Caco-2 (cell line): ENCODE measurements around the gene SCGB2A2. TPM values are rescaled to one million over a fixed set of nuclear protein-coding genes. Genes with fewer than 3 reads are reported as not detected.

Experiments used
- BruUV-seq: library from RNA; stranded (reverse); fragments of 400-500 nt; replicated peaks from 2 replicates; lab custom pipeline; 2021; lab: Mats Ljungman, UMichigan
- CTCF ChIA-PET: fragments of 300-600 bp; sonication (Branson Sonifier 250); formaldehyde crosslinking; loops from one replicate; lab custom pipeline; 2022; ENCODE audit warnings: antibody characterized with exemption; lab: Charles Lee
- POLR2A ChIA-PET: fragments of 300-600 bp; sonication (Branson Sonifier 250); formaldehyde crosslinking; loops from one replicate; lab custom pipeline; 2022; ENCODE audit warnings: antibody characterized with exemption; lab: Charles Lee
- DNase-seq, 2 experiments: peaks; one replicate each; pipeline versions ENCODE4 v3.0.0 to v3.0.0-alpha.2; 2020 to 2022
- H3K27me3 ChIP-seq: replicated peaks from 2 replicates; pipeline ENCODE4 v1.6.0; 2011; ENCODE audit warnings: low read length; ENCODE audit not compliant: control insufficient read depth, insufficient read depth
- H3K36me3 ChIP-seq: 2 replicates; pipeline ENCODE4 v1.5.1; 2011; ENCODE audit warnings: low read length; ENCODE audit not compliant: control insufficient read depth, insufficient read depth
- H3K4me1 ChIP-seq: fragments of 250-450 bp; sonication (Bioruptor Pico); 2 replicates; pipeline ENCODE4 v1.5.1; 2020; ENCODE audit warnings: mild to moderate bottlenecking
- H3K4me3 ChIP-seq: 2 replicates; pipeline ENCODE4 v1.5.1; 2011; ENCODE audit warnings: low read depth, mild to moderate bottlenecking, control low read depth, low read length
- H3K9me3 ChIP-seq: fragments of 250-450 bp; sonication (Bioruptor Pico); 2 replicates; pipeline ENCODE4 v1.5.1; 2020; ENCODE audit warnings: mild to moderate bottlenecking, moderate library complexity
- H3K27ac Mint-ChIP-seq: one replicate; pipeline ENCODE4 v1.8.0; 2022; ENCODE audit warnings: mixed read lengths; ENCODE audit not compliant: unreplicated experiment
- H3K27me3 Mint-ChIP-seq: one replicate; pipeline ENCODE4 v1.8.0; 2022; ENCODE audit warnings: mixed read lengths; ENCODE audit not compliant: insufficient read depth, unreplicated experiment
- H3K36me3 Mint-ChIP-seq: one replicate; pipeline ENCODE4 v1.8.0; 2022; ENCODE audit warnings: mild to moderate bottlenecking, mixed read lengths; ENCODE audit not compliant: insufficient read depth, unreplicated experiment
- H3K4me1 Mint-ChIP-seq: one replicate; pipeline ENCODE4 v1.8.0; 2022; ENCODE audit warnings: low read depth, mixed read lengths; ENCODE audit not compliant: unreplicated experiment
- H3K4me3 Mint-ChIP-seq: one replicate; pipeline ENCODE4 v1.8.0; 2022; ENCODE audit warnings: mild to moderate bottlenecking, moderate library complexity, mixed read lengths; ENCODE audit not compliant: unreplicated experiment
- H3K9me3 Mint-ChIP-seq: one replicate; pipeline ENCODE4 v1.8.0; 2022; ENCODE audit warnings: mixed read lengths; ENCODE audit not compliant: unreplicated experiment
- intact Hi-C: fragments of 100-400 bp; cut with micrococcal nuclease; formaldehyde crosslinking; loops from one replicate; pipeline ENCODE4 v1.10.0; 2022; ENCODE audit not compliant: unreplicated experiment
- total RNA-seq: library from RNA; stranded (reverse); gene quantifications from 2 replicates; pipeline ENCODE4 v1.2.3, GENCODE V29; 2022
- TF ChIP-seq, protein P1 (sequence below), 2 experiments: fragments of 200-600 bp in 1 of 2; IDR thresholded peaks; 1 replicate in 1 of 2; 2 replicates in 1 of 2; pipeline versions ENCODE4 v1.5.1 to v1.8.0; 2011 to 2022; ENCODE audit warnings: antibody characterized with exemption in 1 of 2, control low read depth in 1 of 2, inconsistent platforms in 1 of 2, low read depth in 1 of 2, low read length in 1 of 2, mild to moderate bottlenecking in 1 of 2, moderate library complexity in 1 of 2; ENCODE audit not compliant: insufficient read depth in 1 of 2, severe bottlenecking in 1 of 2, unreplicated experiment in 1 of 2

The SCGB2A2 gene
- total RNA-seq, 1 experiment from 2014 or later, result not detected

DNA sequence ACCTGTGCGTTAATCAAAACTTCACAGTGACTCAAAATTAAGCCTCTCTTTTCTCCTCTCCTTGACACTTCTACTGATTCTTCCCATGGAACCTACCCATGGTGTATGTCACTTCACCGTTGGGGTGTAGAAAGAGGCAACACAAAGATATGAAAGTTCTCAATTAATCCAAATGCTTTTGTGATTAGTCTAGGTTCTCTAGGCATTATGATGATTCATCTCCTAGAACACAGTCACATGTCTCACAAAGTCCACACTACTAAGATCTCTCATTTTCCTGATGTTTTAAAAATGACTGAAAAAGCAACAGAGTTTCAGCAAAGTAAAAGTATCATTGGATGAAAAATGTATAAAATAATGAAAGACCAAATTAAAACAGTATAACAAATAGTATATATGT, 13.7 kb upstream of the SCGB2A2 start:
- peaks cover 17% of the 10 kb centered on the region for H3K27me3 Mint-ChIP-seq
- TF ChIP-seq, protein P1, sequence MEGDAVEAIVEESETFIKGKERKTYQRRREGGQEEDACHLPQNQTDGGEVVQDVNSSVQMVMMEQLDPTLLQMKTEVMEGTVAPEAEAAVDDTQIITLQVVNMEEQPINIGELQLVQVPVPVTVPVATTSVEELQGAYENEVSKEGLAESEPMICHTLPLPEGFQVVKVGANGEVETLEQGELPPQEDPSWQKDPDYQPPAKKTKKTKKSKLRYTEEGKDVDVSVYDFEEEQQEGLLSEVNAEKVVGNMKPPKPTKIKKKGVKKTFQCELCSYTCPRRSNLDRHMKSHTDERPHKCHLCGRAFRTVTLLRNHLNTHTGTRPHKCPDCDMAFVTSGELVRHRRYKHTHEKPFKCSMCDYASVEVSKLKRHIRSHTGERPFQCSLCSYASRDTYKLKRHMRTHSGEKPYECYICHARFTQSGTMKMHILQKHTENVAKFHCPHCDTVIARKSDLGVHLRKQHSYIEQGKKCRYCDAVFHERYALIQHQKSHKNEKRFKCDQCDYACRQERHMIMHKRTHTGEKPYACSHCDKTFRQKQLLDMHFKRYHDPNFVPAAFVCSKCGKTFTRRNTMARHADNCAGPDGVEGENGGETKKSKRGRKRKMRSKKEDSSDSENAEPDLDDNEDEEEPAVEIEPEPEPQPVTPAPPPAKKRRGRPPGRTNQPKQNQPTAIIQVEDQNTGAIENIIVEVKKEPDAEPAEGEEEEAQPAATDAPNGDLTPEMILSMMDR (IDR thresholded peaks at IDR 0.05; ENCODE audit: insufficient read depth in 1 of 2, low read depth in 1 of 2, low read length in 1 of 2, severe bottlenecking in 1 of 2, unreplicated experiment in 1 of 2), result no peak
- H3K9me3 Mint-ChIP-seq, result peaks cover 13% of the 10 kb centered on the region
- BruUV-seq, result no TSS peak
- peaks cover 14% of the 10 kb centered on the region for H3K9me3 ChIP-seq
- CTCF ChIA-PET, result no interaction called here
- no peak overlapping the region for H3K4me3 ChIP-seq
- no peaks in the 10 kb centered on the region for H3K27me3 ChIP-seq
- intact Hi-C loops, result no loop called here
- no peak overlapping the region for H3K4me3 Mint-ChIP-seq
- POLR2A ChIA-PET, result interaction anchor here (0.7 kb wide), 1 partner anchor 10 kb away, joined by 6 read pairs; no protein-coding TSS in a partner anchor
- no peaks in the 10 kb centered on the region for H3K36me3 Mint-ChIP-seq
- no peaks in the 10 kb centered on the region for H3K36me3 ChIP-seq
- no peaks in the 10 kb centered on the region for H3K4me1 Mint-ChIP-seq
- H3K27ac Mint-ChIP-seq, result no peak overlapping the region
- H3K4me1 ChIP-seq, result no peaks in the 10 kb centered on the region
- no peak for DNase-seq

DNA sequence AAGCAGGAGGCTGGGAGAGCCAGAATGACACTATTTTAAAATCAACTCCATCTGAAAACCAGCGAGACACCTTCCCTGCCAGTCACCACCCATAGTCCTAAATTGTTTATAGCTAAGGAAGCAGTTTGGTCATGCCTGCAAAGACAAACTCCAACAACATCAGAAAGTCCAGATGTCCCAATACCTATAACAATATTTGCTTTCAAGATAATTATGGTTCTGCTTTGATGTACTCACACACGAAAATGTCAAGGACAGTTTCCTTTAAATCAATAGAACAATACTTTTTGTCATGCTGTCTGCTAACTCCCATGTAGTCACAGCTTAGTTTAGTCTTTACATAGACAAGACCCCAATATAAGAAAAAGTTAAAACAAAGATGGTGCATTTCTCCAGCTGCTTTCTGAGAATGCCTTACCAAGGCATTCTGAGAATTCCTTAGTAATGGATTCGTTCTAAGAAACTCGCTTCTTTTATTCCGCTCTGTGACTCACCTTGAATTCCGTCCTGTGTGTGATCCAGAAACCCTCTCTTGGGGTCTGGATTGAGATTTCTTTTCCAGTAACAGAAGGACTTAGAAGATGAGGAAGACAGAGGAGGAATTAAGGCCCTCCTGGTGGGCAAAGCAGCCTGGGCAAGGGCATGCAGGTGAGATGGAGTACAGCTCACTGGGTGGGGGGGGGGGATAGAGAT, 9.6 kb upstream of the SCGB2A2 start:
- H3K4me3 ChIP-seq, result no peak overlapping the region
- H3K4me1 Mint-ChIP-seq, result no peaks in the 10 kb centered on the region
- intact Hi-C loops, result no loop called here
- H3K9me3 ChIP-seq, result no peaks in the 10 kb centered on the region
- TF ChIP-seq, protein P1 (IDR thresholded peaks at IDR 0.05; ENCODE audit: insufficient read depth in 1 of 2, low read depth in 1 of 2, low read length in 1 of 2, severe bottlenecking in 1 of 2, unreplicated experiment in 1 of 2), result no peak
- H3K4me3 Mint-ChIP-seq, result no peak overlapping the region
- CTCF ChIA-PET, result no interaction called here
- H3K36me3 Mint-ChIP-seq, result no peaks in the 10 kb centered on the region
- no TSS peak for BruUV-seq
- no peaks in the 10 kb centered on the region for H3K9me3 Mint-ChIP-seq
- POLR2A ChIA-PET, result no interaction called here
- no peaks in the 10 kb centered on the region for H3K4me1 ChIP-seq
- no peaks in the 10 kb centered on the region for H3K27me3 ChIP-seq
- H3K27me3 Mint-ChIP-seq, result peaks cover 20% of the 10 kb centered on the region
- no peak overlapping the region for H3K27ac Mint-ChIP-seq
- DNase-seq, result no peak
- no peaks in the 10 kb centered on the region for H3K36me3 ChIP-seq

DNA sequence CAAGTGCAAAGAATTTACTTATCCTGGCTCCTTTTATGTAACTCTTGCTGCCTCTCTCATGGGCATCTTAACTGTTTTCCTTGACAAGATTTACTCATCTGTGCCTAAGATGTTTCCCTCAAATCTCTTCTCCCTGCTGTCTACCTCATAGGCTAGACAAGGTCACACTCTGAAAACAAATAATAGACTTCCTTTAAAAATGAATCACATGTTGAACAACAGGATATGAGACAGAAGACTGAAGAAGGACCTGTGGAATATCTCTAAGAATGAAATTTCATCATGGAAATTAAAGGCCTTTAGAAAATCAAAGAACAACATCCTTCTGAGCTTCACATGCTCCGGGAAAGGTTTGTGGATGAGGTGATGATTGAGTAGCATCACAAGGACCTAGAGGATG, 6.0 kb upstream of the SCGB2A2 start:
- Histone ChIP-seq H3K4me1 (no peaks in the 10 kb centered on the region), H3K9me3 (no peaks in the 10 kb centered on the region), H3K4me3 (no peak overlapping the region), H3K27me3 (no peaks in the 10 kb centered on the region), H3K36me3 (no peaks in the 10 kb centered on the region)
- H3K4me1 Mint-ChIP-seq, result no peaks in the 10 kb centered on the region
- DNase-seq, result no peak
- intact Hi-C loops, result no loop called here
- BruUV-seq, result no TSS peak
- TF ChIP-seq, protein P1 (IDR thresholded peaks at IDR 0.05; ENCODE audit: insufficient read depth in 1 of 2, low read depth in 1 of 2, low read length in 1 of 2, severe bottlenecking in 1 of 2, unreplicated experiment in 1 of 2), result no peak
- H3K36me3 Mint-ChIP-seq, result no peaks in the 10 kb centered on the region
- ChIA-PET CTCF (interaction anchor here (0.6 kb wide), 1 partner anchor 236 kb away, joined by 3 read pairs; no protein-coding TSS in a partner anchor), POLR2A (no interaction called here)
- H3K9me3 Mint-ChIP-seq, result no peaks in the 10 kb centered on the region
- no peak overlapping the region for H3K27ac Mint-ChIP-seq
- peaks cover 5% of the 10 kb centered on the region for H3K27me3 Mint-ChIP-seq
- no peak overlapping the region for H3K4me3 Mint-ChIP-seq
